Type B pancreatic cell (in vitro differentiated cells): ENCODE measurements around the gene FCHSD2. TPM values are rescaled to one million over a fixed set of nuclear protein-coding genes. Genes with fewer than 3 reads are reported as not detected.

ENCODE experiments used
- DNase-seq: peaks from one replicate; pipeline ENCODE4 v3.0.0; 2021; ENCODE audit warnings: mixed read lengths; ENCODE audit not compliant: unreplicated experiment; ENCODE audit errors: extremely low spot score
- H3K27ac Mint-ChIP-seq: 2 replicates; pipeline ENCODE4 v1.8.0; 2021; ENCODE audit warnings: mild to moderate bottlenecking, mixed read lengths
- H3K27me3 Mint-ChIP-seq: 2 replicates; pipeline ENCODE4 v1.8.0; 2021; ENCODE audit warnings: mixed read lengths
- H3K36me3 Mint-ChIP-seq: 2 replicates; pipeline ENCODE4 v1.8.0; 2021; ENCODE audit warnings: mixed read lengths
- H3K4me1 Mint-ChIP-seq: one replicate; pipeline ENCODE4 v1.8.0; 2021; ENCODE audit warnings: mixed read lengths; ENCODE audit not compliant: unreplicated experiment
- H3K4me3 Mint-ChIP-seq: 2 replicates; pipeline ENCODE4 v1.8.0; 2021; ENCODE audit warnings: mild to moderate bottlenecking, mixed read lengths
- H3K9me3 Mint-ChIP-seq: 2 replicates; pipeline ENCODE4 v1.8.0; 2021; ENCODE audit warnings: mixed read lengths
- CTCF ChIP-seq: fragments of 200-600 bp; sonication (generic); conservative IDR thresholded peaks from 2 replicates; pipeline ENCODE4 v1.5.0; 2021; ENCODE audit warnings: antibody characterized with exemption, mild to moderate bottlenecking
- total RNA-seq: library from RNA; stranded (reverse); gene quantifications from 2 replicates; pipeline ENCODE4 v1.2.1, GENCODE V29; 2021; ENCODE audit warnings: low replicate concordance

Gene FCHSD2
- total RNA-seq, 1 donor from 2014 or later, result 30.8 TPM

- Mint-ChIP-seq H3K9me3 (no peaks in the 10 kb centered on the region), H3K27ac (no peak overlapping the region), H3K36me3 (no peaks in the 10 kb centered on the region), H3K4me3 (no peak overlapping the region), H3K27me3 (no peaks in the 10 kb centered on the region), H3K4me1 (peaks cover 16% of the 10 kb centered on the region)
- TF ChIP-seq CTCF, result no peak
- no peak for DNase-seq
Observed at GRCh38 chr11:72802822-72803221, 339.3 kb downstream of the FCHSD2 start.

- no peak for DNase-seq
- Mint-ChIP-seq H3K27ac (no peak overlapping the region), H3K4me3 (no peak overlapping the region), H3K36me3 (no peaks in the 10 kb centered on the region), H3K9me3 (no peaks in the 10 kb centered on the region), H3K4me1 (peaks cover 14% of the 10 kb centered on the region), H3K27me3 (no peaks in the 10 kb centered on the region)
- no peak for TF ChIP-seq CTCF
Observed at GRCh38 chr11:72799441-72799840, 342.7 kb downstream of the FCHSD2 start.

- Mint-ChIP-seq H3K27me3 (no peaks in the 10 kb centered on the region), H3K4me1 (peaks cover 22% of the 10 kb centered on the region), H3K27ac (no peak overlapping the region), H3K4me3 (no peak overlapping the region), H3K36me3 (no peaks in the 10 kb centered on the region), H3K9me3 (no peaks in the 10 kb centered on the region)
- no peak for DNase-seq
- no peak for TF ChIP-seq CTCF
Observed at GRCh38 chr11:72798361-72798760, 343.8 kb downstream of the FCHSD2 start.

GRCh38 chr11:72793425-72794367 is 348.4 kb downstream of the FCHSD2 start, which contains the start of gene STARD10:
TSS of gene STARD10 (minus strand) at chr11:72794047. CDS start at chr11:72781181, 12,866 bp downstream.
- Mint-ChIP-seq H3K4me1 (peaks cover 30% of the 10 kb centered on the region), H3K36me3 (no peaks in the 10 kb centered on the region), H3K27me3 (no peaks in the 10 kb centered on the region), H3K27ac (peak within 1 kb of the TSS; percentile 97), H3K9me3 (no peaks in the 10 kb centered on the region), H3K4me3 (peak within 1 kb of the TSS; percentile 98)
- peak; percentile 100 for TF ChIP-seq CTCF
- DNase-seq, result peak; percentile 97

GRCh38 chr11:72793076-72793424 is 349.1 kb downstream of the FCHSD2 start:
- peaks cover 28% of the 10 kb centered on the region for H3K4me1 Mint-ChIP-seq
- no peaks in the 10 kb centered on the region for H3K9me3 Mint-ChIP-seq
- peak overlapping the region; percentile 98 for H3K4me3 Mint-ChIP-seq
- H3K36me3 Mint-ChIP-seq, result no peaks in the 10 kb centered on the region
- no peaks in the 10 kb centered on the region for H3K27me3 Mint-ChIP-seq
- DNase-seq, result no peak
- TF ChIP-seq CTCF, result no peak
- H3K27ac Mint-ChIP-seq, result peak overlapping the region; percentile 97
